Muscle layer of colon (tissue), 2 donors: ENCODE results near the gene CRACDL.
"Not testable (repeated sequence)": the region's sequence is repeated elsewhere in the genome, so short reads cannot be mapped to it uniquely, and the experiment has no call there.

Experiments
- H3K27ac ChIP-seq: one replicate; pipeline ENCODE4 v1.7.0; 2013; ENCODE audit warnings: low read depth, mild to moderate bottlenecking, low read length, moderate library complexity
- H3K27me3 ChIP-seq, 2 donors: one replicate each; pipeline ENCODE4 v1.7.0; 2013; ENCODE audit warnings: low read length in 2 of 2, mild to moderate bottlenecking in 2 of 2; ENCODE audit not compliant: insufficient read depth in 2 of 2, control insufficient read depth in 1 of 2
- H3K36me3 ChIP-seq: one replicate; pipeline ENCODE4 v1.7.0; 2013; ENCODE audit warnings: mild to moderate bottlenecking, low read length; ENCODE audit not compliant: insufficient read depth
- H3K4me1 ChIP-seq: one replicate; pipeline ENCODE4 v1.7.0; 2013; ENCODE audit warnings: mild to moderate bottlenecking, low read length; ENCODE audit not compliant: insufficient read depth
- H3K4me3 ChIP-seq, 2 donors: one replicate each; pipeline ENCODE4 v1.7.0; 2013; ENCODE audit warnings: low read length in 2 of 2, low read depth in 1 of 2, mild to moderate bottlenecking in 1 of 2, moderate library complexity in 1 of 2
- H3K9ac ChIP-seq: one replicate; pipeline ENCODE4 v1.7.0; 2013; ENCODE audit warnings: low read length
- H3K9me3 ChIP-seq: one replicate; pipeline ENCODE4 v1.7.0; 2013; ENCODE audit warnings: mild to moderate bottlenecking, low read length
- donor health status: abdominal sarcoma.
- donor health status: Adenocarcinoma of cecum.

Gene CRACDL

GRCh38 chr2:98891591-98891990 lies 44.4 kb downstream of the CRACDL start:
- no peaks in the 10 kb centered on the region for H3K36me3 ChIP-seq
- no peak overlapping the region for H3K4me3 ChIP-seq
- H3K9me3 ChIP-seq = no peaks in the 10 kb centered on the region
- H3K27me3 ChIP-seq = no peaks in the 10 kb centered on the region
- H3K4me1 ChIP-seq = no peaks in the 10 kb centered on the region
- no peak overlapping the region for H3K27ac ChIP-seq
- no peak overlapping the region for H3K9ac ChIP-seq

- Histone ChIP-seq H3K36me3 (no peaks in the 10 kb centered on the region), H3K4me3 (no peak overlapping the region)
These were observed 49.9 kb downstream of the CRACDL start for GRCh38 chr2:98886066-98886554.

GRCh38 chr2:98884658-98885057 lies 51.4 kb downstream of the CRACDL start:
- H3K27me3 ChIP-seq = no peaks in the 10 kb centered on the region
- no peaks in the 10 kb centered on the region for H3K4me1 ChIP-seq
- no peaks in the 10 kb centered on the region for H3K36me3 ChIP-seq
- H3K9me3 ChIP-seq = peaks cover 6% of the 10 kb centered on the region
- no peak overlapping the region for H3K4me3 ChIP-seq
- H3K27ac ChIP-seq = no peak overlapping the region
- no peak overlapping the region for H3K9ac ChIP-seq

More at GRCh38 chr2:98886066-98886554, 49.9 kb downstream of the CRACDL start:
- Histone ChIP-seq H3K27me3 (no peaks in the 10 kb centered on the region), H3K4me1 (no peaks in the 10 kb centered on the region), H3K9ac (no peak overlapping the region), H3K27ac (no peak overlapping the region), H3K9me3 (peaks cover 6% of the 10 kb centered on the region)

GRCh38 chr2:98883780-98884211 lies 52.2 kb downstream of the CRACDL start:
- Histone ChIP-seq H3K4me3 (no peak overlapping the region), H3K27me3 (no peaks in the 10 kb centered on the region), H3K9me3 (peaks cover 6% of the 10 kb centered on the region), H3K36me3 (no peaks in the 10 kb centered on the region), H3K4me1 (no peaks in the 10 kb centered on the region), H3K9ac (no peak overlapping the region), H3K27ac (no peak overlapping the region)

- peaks cover 6% of the 10 kb centered on the region for H3K9me3 ChIP-seq
- H3K4me3 ChIP-seq = no peak overlapping the region
- H3K27me3 ChIP-seq = no peaks in the 10 kb centered on the region
- H3K27ac ChIP-seq = no peak overlapping the region
- no peaks in the 10 kb centered on the region for H3K36me3 ChIP-seq
- H3K4me1 ChIP-seq = no peaks in the 10 kb centered on the region
- H3K9ac ChIP-seq = no peak overlapping the region
These were observed 52.9 kb downstream of the CRACDL start for GRCh38 chr2:98882971-98883779.

- no peaks in the 10 kb centered on the region for H3K27me3 ChIP-seq
- no peaks in the 10 kb centered on the region for H3K36me3 ChIP-seq
- H3K27ac ChIP-seq = no peak overlapping the region
- H3K4me1 ChIP-seq = no peaks in the 10 kb centered on the region
- no peak overlapping the region for H3K4me3 ChIP-seq
- peaks cover 6% of the 10 kb centered on the region for H3K9me3 ChIP-seq
- no peak overlapping the region for H3K9ac ChIP-seq
These were observed 53.7 kb downstream of the CRACDL start for GRCh38 chr2:98882368-98882767.

GRCh38 chr2:98881153-98881650 lies 54.8 kb downstream of the CRACDL start:
- Histone ChIP-seq H3K9me3 (peaks cover 3% of the 10 kb centered on the region), H3K9ac (no peak overlapping the region), H3K27ac (no peak overlapping the region), H3K36me3 (no peaks in the 10 kb centered on the region), H3K4me3 (no peak overlapping the region), H3K27me3 (no peaks in the 10 kb centered on the region), H3K4me1 (no peaks in the 10 kb centered on the region)

GRCh38 chr2:98880266-98881152 lies 55.5 kb downstream of the CRACDL start:
- Histone ChIP-seq H3K27ac (no peak overlapping the region), H3K4me1 (no peaks in the 10 kb centered on the region)

GRCh38 chr2:98877658-98878057 lies 58.4 kb downstream of the CRACDL start:
- H3K9ac ChIP-seq, H3K36me3 ChIP-seq, H3K4me3 ChIP-seq, H3K9me3 ChIP-seq, H3K27me3 ChIP-seq, H3K4me1 ChIP-seq, H3K27ac ChIP-seq: not testable (repeated sequence)

More at GRCh38 chr2:98880266-98881152, 55.5 kb downstream of the CRACDL start:
- Histone ChIP-seq H3K9me3 (no peaks in the 10 kb centered on the region), H3K27me3 (no peaks in the 10 kb centered on the region), H3K4me3 (no peak overlapping the region), H3K9ac (no peak overlapping the region), H3K36me3 (no peaks in the 10 kb centered on the region)

GRCh38 chr2:98876741-98877140 lies 59.3 kb downstream of the CRACDL start:
- no peaks in the 10 kb centered on the region for H3K9me3 ChIP-seq
- H3K9ac ChIP-seq = no peak overlapping the region
- no peaks in the 10 kb centered on the region for H3K27me3 ChIP-seq
- no peaks in the 10 kb centered on the region for H3K4me1 ChIP-seq
- no peak overlapping the region for H3K4me3 ChIP-seq
- H3K36me3 ChIP-seq = no peaks in the 10 kb centered on the region
- no peak overlapping the region for H3K27ac ChIP-seq

- Histone ChIP-seq H3K4me3 (no peak overlapping the region), H3K9me3 (no peaks in the 10 kb centered on the region), H3K4me1 (no peaks in the 10 kb centered on the region), H3K9ac (no peak overlapping the region), H3K27me3 (no peaks in the 10 kb centered on the region), H3K36me3 (no peaks in the 10 kb centered on the region), H3K27ac (no peak overlapping the region)
These were observed 60.3 kb downstream of the CRACDL start for GRCh38 chr2:98875746-98876145.
